ENCODE results near the gene MUC5B.

MUC5B gene

DNA sequence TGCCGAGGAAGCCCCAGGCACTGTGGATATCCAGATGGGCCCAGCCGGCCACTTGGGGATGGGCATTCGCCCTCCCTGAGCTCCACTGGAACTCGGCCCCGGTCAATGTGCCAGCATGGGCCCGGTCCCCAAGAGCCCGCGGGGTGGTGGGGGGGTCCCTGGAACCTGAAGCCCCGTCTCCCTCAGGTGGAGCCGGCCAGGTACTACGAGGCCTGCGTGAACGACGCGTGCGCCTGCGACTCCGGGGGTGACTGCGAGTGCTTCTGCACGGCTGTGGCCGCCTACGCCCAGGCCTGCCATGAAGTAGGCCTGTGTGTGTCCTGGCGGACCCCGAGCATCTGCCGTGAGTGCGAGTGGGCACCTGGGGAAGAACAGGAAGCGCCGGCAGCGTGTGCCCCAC, 44.0 kb upstream of the MUC5B start:
- Histone ChIP-seq H3K9ac (no peak overlapping the region), H3K27ac (no peak overlapping the region), H2AFZ (ENCODE audit: low read depth) (no peak overlapping the region), H3K27me3 (ENCODE audit: insufficient read depth, low read depth) (peaks cover 31% of the 10 kb centered on the region; the same call in 1 of the 2 replicates), H3K79me2 (ENCODE audit: insufficient read depth, low read depth) (no peaks in the 10 kb centered on the region), H3K4me2 (no peak overlapping the region), H3K36me3 (ENCODE audit: insufficient read depth) (no peaks in the 10 kb centered on the region), H3K4me1 (ENCODE audit: low read depth, poor library complexity, severe bottlenecking) (no peaks in the 10 kb centered on the region), H3K4me3 (IDR thresholded peaks at IDR 0.05; ENCODE audit: insufficient read depth, low read depth, low read length) (no peak overlapping the region), H4K20me1 (ENCODE audit: insufficient read depth) (no peaks in the 10 kb centered on the region)
- TF ChIP-seq, protein P1, sequence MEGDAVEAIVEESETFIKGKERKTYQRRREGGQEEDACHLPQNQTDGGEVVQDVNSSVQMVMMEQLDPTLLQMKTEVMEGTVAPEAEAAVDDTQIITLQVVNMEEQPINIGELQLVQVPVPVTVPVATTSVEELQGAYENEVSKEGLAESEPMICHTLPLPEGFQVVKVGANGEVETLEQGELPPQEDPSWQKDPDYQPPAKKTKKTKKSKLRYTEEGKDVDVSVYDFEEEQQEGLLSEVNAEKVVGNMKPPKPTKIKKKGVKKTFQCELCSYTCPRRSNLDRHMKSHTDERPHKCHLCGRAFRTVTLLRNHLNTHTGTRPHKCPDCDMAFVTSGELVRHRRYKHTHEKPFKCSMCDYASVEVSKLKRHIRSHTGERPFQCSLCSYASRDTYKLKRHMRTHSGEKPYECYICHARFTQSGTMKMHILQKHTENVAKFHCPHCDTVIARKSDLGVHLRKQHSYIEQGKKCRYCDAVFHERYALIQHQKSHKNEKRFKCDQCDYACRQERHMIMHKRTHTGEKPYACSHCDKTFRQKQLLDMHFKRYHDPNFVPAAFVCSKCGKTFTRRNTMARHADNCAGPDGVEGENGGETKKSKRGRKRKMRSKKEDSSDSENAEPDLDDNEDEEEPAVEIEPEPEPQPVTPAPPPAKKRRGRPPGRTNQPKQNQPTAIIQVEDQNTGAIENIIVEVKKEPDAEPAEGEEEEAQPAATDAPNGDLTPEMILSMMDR (conservative IDR thresholded peaks at IDR 0.05; ENCODE audit: low read depth, low read length) = no peak

DNA sequence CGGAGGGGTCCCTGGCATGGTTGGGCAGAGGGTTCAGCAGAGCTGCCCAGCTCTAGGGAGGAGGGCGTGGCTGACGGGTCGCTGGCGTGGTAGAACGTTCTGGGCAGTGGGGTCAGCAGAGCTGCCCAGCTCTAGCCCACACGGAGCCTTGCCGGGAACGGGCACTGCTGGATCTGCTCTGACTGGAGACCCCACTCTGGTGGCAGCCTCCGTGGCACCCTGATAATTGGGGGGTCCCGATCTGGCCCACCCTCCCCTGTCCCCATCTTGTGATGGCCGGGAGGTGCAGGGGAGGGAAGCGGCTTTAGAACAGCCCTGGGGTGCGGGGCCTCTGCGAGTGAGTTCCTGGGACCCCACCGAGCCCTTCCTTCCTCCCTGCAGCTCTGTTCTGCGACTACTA, 43.2 kb upstream of the MUC5B start:
- Histone ChIP-seq H3K27me3 (ENCODE audit: insufficient read depth, low read depth) (peaks cover 31% of the 10 kb centered on the region; the same call in 1 of the 2 replicates), H3K4me3 (IDR thresholded peaks at IDR 0.05; ENCODE audit: insufficient read depth, low read depth, low read length) (no peak overlapping the region), H3K4me2 (no peak overlapping the region), H3K36me3 (ENCODE audit: insufficient read depth) (no peaks in the 10 kb centered on the region), H4K20me1 (ENCODE audit: insufficient read depth) (no peaks in the 10 kb centered on the region), H2AFZ (ENCODE audit: low read depth) (no peak overlapping the region), H3K79me2 (ENCODE audit: insufficient read depth, low read depth) (no peaks in the 10 kb centered on the region), H3K27ac (no peak overlapping the region), H3K9ac (no peak overlapping the region), H3K4me1 (ENCODE audit: low read depth, poor library complexity, severe bottlenecking) (no peaks in the 10 kb centered on the region)
- TF ChIP-seq, protein P1 (conservative IDR thresholded peaks at IDR 0.05; ENCODE audit: low read depth, low read length) = no peak

DNA sequence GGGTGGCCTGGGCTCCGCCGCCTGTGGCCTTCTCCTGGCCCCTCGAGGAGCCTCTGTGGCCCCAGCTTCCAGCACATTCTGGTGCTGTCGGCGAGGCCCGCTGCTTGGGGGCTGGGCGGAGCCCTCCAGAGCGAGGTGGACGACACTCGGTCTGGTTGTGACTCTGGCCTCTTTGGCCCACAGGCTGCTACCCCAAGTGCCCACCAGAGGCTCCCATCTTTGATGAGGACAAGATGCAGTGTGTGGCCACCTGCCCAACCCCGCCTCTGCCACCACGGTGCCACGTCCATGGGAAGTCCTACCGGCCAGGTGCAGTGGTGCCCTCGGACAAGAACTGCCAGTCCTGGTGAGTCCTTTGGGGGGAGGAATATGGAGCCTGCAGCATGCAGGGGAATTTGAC, 42.7 kb upstream of the MUC5B start:
- Histone ChIP-seq H3K36me3 (ENCODE audit: insufficient read depth) (no peaks in the 10 kb centered on the region), H4K20me1 (ENCODE audit: insufficient read depth) (no peaks in the 10 kb centered on the region), H3K4me2 (no peak overlapping the region), H3K79me2 (ENCODE audit: insufficient read depth, low read depth) (no peaks in the 10 kb centered on the region), H2AFZ (ENCODE audit: low read depth) (no peak overlapping the region), H3K27ac (no peak overlapping the region), H3K9ac (no peak overlapping the region), H3K27me3 (ENCODE audit: insufficient read depth, low read depth) (peaks cover 31% of the 10 kb centered on the region; the same call in 1 of the 2 replicates), H3K4me1 (ENCODE audit: low read depth, poor library complexity, severe bottlenecking) (no peaks in the 10 kb centered on the region), H3K4me3 (IDR thresholded peaks at IDR 0.05; ENCODE audit: insufficient read depth, low read depth, low read length) (no peak overlapping the region)
- TF ChIP-seq, protein P1 (conservative IDR thresholded peaks at IDR 0.05; ENCODE audit: low read depth, low read length) = no peak

DNA sequence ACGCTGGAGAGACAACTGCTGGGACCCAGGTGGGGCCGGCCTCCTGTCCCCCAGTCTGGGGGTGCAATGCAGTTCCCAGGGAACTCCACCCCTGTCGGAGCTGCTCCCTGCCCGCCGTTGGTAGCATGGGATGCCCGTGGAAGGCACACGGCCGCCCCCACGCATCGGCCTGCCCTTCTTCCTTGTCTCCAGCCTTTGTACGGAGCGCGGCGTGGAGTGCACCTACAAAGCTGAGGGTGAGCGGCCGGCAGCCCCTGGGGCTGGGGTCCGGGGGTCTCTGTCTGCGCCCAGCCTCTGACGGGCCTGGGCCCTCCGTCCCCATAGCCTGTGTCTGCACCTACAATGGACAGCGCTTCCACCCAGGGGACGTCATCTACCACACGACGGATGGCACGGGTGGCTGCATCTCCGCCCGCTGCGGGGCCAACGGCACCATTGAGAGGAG, 41.9 kb upstream of the MUC5B start:
- Histone ChIP-seq H2AFZ (ENCODE audit: low read depth) (no peak overlapping the region), H3K4me2 (no peak overlapping the region)
- TF ChIP-seq, protein P1 (conservative IDR thresholded peaks at IDR 0.05; ENCODE audit: low read depth, low read length) = no peak

More for the DNA sequence above, 41.9 kb upstream of the MUC5B start:
- Histone ChIP-seq H3K27me3 (ENCODE audit: insufficient read depth, low read depth) (peaks cover 31% of the 10 kb centered on the region; the same call in 1 of the 2 replicates), H3K4me1 (ENCODE audit: low read depth, poor library complexity, severe bottlenecking) (no peaks in the 10 kb centered on the region), H3K9ac (no peak overlapping the region), H3K4me3 (IDR thresholded peaks at IDR 0.05; ENCODE audit: insufficient read depth, low read depth, low read length) (no peak overlapping the region), H3K36me3 (ENCODE audit: insufficient read depth) (no peaks in the 10 kb centered on the region), H3K27ac (no peak overlapping the region), H4K20me1 (ENCODE audit: insufficient read depth) (no peaks in the 10 kb centered on the region), H3K79me2 (ENCODE audit: insufficient read depth, low read depth) (no peaks in the 10 kb centered on the region)

All from KMS-11 (cell line).